ENCODE measurements around the gene ADGRG6.
"Not testable (repeated sequence)": the region's sequence is repeated elsewhere in the genome, so short reads cannot be mapped to it uniquely, and the experiment has no call there.

Gene ADGRG6

DNA sequence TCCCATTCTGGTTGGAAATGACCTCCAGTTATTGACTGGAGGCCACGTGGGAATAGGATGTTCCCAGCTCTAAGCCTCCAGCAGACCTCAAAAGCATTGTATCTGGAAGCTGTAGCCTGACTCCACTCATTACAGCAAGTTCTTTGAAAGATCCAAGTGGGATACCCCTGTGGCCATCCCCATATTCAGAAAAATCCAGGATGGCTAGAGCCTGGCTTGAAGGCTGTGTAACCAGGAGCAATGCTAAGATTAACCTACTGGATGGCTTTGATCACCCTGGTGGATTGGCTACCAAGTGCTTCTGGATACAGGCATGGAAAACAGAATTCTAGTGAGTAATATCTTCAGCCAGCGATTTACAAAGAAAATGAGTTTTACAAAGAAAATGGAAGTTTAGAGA is 151.2 kb downstream of the ADGRG6 start:
- no peak for DNase-seq

DNA sequence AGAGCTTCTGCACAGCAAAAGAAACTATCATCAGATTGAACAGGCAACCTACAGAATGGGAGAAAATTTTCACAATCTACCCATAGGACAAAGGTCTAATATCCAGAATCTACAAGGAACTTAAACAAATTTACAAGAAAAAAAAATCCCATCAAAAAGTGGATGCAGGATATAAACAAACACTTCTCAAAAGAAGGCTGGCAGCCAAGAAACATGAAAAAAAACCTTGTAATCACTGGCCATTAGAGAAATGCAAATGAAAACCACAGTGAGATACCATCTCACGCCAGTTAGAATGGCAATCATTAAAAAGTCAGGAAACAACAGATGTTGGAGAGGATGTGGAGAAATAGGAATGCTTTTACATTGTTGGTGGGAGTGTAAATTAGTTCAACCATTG is 152.4 kb downstream of the ADGRG6 start:
- DNase-seq = not testable (repeated sequence)

DNA sequence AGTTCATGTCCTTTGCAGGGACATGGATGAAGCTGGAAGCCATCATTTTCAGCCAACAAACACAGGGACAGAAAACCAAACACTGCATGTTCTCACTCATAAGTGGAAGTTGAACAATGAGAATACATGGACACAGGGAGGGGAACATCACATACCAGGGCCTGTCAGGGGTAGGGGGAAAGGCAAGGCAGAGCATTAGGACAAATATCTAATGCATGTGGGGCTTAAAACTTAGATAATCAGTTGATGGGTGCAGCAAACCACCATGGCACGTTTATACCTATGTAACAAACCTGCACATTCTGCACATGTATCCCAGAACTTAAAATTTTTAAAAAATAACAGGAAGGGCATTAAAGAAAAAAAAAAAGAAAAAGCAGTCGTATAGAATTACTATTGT is 153.0 kb downstream of the ADGRG6 start:
- DNase-seq = not testable (repeated sequence)

DNA sequence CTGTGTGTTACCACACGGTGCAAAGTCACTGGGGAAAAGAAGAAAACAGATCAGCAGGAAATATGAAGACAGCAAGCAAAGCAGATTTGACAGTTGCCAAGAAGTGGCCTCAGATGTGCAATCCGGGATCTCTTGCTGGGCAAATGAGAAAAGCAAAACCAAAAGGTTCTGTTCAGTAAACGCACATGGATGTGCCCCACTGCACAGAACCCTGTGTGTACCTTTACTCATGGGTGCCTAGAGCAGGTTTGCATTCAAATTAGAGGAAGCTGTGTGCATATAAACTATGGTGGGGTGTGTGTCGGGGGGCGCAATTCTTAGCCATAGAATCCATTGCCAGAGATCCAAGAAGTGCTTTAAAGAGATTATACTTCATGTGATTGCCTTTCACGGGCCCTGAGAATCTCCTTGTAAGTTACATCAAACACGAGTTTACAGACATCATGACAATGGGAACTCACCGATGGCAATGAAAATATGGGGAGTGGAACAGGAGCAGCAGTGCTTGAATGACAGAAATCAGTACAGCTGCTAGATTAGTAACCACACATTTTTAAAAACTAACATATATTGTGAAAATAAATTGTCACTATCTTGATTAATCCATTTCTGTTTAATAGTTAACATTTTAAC is 154.3 kb downstream of the ADGRG6 start:
- DNase-seq = no peak

DNA sequence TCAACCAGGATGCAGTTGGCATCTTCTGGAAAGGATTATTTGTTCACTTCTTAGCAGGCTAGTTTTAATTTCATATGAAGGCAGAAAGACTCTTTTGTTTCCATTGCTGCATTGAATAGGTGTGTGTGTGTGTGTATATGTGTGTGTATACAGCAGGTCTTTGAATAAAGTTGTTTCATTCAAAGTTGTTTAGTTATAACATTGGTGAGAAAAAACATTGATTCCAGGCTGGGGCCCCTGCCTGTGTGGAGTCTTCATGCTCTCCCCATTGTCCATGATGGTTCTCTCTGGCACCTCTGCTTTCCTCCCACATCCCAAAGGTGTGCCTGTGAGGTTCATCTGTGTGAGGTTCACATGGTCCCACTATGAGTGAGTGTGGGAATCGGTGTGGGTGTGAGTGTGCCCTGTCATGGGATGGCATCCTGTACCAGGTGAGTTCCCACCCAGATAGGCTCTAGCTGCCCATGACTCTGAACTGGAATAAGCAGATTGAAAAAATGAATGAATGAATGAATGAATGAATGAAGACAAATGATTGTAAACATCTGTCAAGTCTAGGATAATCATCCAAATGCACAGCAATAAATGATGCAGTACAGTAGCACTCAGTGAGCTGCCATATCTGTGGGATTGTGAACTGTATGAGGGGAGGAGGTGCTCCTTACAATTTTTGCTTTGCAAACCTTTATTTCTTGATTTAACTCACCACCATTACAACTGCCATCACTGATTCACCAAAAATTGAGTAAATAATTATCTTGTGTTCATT is 156.0 kb downstream of the ADGRG6 start:
- no peak for DNase-seq

DNA sequence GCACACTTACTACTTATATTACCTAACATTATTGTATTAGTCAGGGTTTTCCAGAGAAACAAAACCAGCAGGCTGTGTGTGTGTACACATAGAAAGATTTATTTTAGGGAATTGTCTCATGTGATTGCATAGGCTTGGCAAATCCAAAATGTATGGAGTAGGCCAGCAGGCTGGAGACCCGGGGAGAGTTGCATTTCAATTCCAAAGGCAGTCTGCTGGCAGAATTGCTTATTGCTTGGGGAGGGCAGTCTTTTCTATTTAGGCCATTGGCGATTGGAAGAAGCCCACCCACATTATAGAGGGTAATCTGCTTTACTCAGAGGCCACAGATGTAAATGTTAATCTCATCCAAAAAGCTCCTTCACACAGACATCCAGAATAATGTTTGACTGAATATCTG is 157.0 kb downstream of the ADGRG6 start:
- DNase-seq = no peak

DNA sequence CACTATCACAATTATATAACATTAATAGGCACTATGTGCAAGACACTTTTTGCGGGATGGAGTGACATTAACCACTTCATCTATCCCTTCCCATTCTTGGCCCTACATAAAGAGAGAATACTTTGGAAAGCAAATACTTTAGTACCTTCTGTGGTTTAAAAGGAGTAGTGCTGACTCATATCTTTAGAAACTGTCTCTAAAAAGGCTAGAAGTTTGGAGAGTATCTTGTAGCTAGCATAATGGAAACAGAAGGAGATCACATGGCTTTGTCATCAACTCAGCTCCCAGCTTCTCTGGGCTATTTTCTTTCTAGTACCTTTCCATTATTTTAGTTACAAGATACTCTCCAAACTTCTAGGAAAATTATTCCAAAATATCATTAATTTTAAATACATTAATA is 157.5 kb downstream of the ADGRG6 start:
- DNase-seq = no peak

DNA sequence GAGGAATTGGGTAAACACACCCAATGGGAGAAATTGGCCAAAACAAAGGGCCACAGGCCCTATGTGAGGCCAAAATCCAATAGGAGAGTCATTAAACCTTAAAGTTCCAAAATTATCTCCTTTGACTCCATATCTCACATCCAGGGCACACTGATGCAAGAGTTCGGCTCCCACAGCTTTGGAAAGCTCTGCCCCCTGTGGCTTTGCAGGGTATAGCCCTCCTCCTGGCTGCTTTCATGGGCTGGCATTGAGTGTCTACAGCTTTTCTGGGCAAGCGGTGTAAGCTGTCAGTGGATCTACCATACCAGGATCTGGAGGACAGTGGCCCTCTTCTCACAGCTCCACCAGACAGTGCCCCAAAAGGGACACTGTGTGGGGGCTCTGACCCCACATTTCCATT is 160.5 kb downstream of the ADGRG6 start:
- no peak for DNase-seq

DNA sequence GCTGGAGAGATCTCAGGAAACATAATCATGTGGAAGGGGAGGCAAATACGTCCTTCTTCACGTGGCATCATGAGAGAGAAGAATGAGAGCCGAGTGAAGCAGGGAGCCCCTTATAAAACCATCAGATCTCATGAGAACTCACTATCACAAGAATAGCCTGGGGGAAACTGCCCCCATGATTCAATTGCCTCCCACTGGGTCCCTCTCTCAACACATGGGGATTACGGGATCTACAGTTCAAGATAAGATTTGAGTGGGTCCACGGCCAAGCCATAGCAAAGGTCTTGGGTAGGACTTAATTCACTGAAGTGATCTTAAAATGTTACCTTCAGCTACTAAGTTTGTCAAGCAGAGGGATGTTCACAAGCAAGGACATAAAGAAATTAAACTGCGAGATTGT is 162.2 kb downstream of the ADGRG6 start:
- no peak for DNase-seq

DNA sequence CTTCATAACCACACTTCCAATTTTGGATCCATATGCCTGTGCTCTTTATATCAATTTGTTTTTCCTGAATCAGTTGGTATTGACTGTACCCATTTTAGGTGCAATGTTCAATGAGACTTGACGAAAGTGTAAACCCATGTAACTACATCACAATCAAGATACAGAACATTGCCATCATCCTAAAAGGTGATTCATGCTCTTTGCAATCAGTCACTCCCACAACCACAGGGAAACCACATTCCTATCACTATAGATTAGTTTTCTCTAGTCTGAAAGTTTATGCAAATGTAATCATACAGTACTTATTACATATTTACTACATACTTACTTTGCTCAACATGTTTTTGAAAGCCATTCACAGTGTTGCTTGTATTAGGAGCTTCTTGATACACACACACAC is 167.4 kb downstream of the ADGRG6 start:
- DNase-seq = no peak

DNA sequence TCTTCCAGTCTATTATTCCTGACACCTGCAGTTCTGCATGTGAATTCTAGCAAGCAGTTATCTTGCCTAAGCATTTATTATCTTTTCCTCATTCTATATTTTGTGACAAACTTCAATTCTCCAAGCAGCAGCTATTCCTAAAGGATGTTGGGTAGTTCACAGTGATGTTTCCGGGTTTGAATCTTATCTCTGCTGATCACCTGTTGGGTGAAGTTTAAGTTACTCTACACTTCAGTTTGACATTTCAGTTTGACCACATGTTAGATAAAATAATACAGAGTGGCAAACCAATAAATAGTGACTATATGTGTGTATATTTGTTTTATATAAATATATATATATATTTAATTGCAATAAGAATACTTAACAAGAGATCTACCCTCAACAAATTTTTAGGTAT is 168.6 kb downstream of the ADGRG6 start:
- no peak for DNase-seq

DNA sequence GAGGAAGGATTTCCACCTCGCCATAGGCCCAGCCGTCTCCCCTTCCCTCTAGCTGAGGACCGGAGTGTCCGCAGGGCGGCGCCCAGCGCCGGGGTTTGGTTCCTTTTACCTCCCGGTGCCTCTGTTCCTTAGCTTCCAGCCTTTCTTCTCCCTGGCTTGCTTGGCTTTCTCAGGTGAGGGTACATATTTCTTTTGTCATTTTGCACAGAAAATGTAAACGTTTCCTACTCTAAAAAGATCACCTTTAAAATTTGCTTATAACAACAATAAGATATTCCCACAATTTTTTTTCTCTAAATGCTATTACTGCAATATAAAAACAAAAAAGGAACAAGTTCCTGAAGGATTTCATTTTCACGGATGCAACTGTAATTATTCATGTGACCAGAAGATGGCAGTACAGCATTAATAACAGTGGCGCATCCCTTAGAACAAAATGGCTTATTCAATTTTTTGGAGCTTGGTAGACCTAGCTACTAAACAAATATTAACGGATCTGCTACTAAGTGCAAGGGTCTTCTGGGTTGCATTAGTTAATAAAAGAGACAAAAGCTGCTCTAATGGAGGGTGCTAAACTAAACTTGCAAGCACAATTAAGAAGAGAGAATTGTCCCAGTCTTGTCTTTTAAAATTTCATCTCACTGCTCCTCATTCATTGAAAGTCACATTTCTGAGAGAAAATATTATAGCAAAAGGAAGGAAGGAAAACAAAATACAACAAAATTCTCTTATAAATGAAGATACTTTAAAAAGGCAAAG is 172.9 kb downstream of the ADGRG6 start:
- no peak for DNase-seq

DNA sequence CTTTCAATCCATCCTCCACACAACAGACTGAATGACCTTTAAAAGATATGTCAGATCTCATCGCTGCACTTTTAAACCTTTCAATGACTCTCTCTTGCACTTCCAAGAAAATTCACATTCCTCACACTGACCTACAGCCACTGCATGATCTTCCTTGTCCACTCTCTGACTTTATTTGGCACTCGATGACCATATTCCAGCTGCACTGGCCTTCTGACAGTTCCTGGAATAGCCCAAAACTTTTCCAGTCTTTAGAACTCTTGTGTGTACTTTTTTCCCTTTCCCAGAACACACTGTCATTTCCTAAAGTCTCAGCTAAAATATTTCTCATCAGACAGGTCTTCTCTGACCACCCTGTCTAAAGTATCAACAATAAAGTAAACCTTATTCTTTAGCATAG is 174.6 kb downstream of the ADGRG6 start:
- DNase-seq = no peak

DNA sequence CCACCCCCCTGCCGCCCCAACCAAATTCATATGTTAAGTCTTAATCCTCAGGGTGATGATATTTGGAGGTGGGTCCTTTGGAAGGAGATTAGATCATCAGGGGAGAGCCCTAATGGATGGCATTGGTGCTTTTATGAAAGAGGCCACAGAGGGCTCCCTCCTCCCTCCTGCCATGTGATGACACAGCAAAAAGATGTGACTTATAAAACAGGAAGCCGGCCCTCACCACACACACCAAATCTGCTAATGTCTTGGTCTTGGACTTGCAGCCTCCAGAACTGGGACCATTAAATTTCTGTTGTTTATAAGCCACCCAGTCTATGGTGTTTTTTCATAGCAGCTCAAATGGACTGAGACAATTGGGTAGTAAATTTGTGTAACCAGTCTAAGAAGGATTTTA is 176.3 kb downstream of the ADGRG6 start:
- DNase-seq = peak; percentile 13

DNA sequence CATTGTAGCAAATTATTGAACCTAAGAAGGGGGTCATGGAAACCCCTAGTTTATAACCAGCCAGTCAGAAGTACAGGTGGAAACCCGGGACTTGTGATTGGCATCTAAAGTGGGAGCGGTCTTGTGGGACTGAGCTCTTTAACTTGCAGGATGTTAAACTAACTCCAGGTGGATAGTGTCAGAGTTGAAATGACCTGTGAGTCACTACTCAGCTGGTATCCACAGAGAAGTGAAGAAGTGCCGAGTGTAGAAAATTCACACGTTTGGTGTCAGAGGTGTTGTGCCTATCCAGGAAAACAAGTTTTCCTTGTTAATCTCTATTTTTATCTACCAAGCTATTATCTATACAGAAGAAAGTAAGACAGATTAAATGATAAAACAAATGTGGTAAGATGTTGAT is 179.7 kb downstream of the ADGRG6 start:
- no peak for DNase-seq

DNA sequence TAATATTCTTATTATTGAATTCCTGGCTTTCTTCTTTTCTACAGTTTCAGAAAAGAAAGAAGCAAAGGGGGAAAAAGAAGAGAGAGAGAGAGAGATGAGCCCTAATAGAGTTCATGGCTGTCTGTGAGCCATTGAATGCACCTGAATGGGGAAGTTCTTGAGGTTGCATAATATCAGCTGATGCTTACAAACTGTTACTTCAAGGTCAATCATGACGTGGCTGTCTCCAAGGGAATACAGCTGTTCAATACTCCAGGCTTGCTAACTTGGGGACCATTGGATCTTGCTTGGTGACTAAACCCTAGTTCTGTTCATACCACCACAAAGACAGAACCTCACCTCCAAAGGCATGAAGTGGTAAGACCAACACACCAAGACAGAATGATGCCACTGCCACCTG is 180.4 kb downstream of the ADGRG6 start:
- no peak for DNase-seq

DNA sequence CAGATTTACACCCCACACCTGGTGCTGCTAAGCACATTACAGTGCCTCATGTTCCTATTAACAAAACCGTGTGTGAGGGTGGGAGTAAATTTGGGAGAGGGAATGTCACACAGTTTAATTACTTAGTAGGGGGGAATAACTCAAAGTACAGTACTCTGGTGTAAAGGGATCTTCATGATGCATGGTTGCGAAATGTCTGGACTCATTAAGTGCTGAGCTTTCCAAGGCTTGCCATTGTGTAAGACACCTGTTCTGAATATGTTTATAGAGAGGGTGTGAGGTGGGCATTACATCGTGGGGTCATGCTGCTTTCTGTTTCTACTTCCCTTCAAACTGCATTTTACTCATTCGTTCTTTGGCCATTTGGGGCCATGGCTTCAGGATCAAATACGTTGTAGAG is 181.2 kb downstream of the ADGRG6 start:
- no peak for DNase-seq

DNA sequence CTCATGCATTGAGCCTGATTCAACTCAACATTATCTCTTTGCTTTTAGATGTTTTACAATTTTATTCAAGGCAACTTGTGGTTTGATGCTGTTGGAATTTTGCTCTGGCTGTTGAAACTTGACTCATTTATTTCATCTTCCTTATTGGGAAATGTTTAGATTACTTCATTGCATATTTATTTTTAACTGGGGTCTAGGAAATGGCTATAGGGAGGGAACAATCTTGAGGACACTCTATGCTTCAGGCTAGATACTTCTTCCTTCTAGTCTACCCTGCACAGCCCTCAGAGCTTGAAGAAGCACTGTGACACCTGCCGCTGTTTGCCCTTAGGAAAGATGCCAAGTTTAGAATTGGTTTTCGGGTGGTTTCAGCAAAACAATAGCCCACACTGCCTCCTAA is 183.4 kb downstream of the ADGRG6 start:
- no peak for DNase-seq

DNA sequence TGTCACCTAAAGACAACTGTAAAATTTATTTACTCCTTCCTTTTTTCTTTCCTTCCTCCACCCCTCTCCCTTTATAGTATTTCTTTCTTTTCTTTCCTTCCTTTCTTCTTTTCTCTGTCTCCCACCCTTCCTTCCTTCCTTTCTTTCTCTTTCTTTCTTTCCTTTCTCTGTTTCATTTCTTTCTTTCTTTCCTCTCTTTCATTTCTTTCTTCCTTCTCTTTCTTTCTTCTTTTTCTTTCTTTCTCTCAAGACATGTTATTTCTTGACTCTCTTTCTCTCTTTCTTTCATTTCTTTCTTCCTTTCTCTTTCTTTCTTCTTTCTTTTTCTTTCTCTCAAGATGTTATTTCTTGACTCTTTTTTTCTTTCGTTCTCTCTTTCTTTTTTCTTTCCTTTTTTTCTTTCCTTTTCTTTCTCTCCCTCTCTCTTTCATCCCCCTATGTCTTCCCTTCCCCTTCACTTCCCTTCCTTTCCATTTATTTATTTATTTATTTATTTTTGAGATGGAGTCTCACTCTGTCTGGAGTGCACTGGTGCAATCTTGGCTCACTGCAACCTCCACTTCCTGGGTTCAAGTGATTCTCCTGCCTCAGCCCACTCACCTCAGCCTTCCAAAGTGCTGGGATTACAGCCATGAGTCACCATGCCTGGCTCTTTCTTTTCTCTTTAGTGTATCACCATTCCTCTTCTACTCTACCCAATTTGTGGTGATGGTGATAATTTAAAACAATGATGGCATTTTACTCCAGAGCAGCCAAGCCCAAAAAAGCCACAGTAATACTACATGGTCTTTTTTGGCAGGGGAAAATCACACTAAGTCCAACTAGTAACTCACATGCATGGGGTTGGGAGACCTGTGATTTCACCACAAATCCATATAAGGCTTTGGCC is 188.2 kb downstream of the ADGRG6 start:
- no peak for DNase-seq
